Measurements from ENCODE around the gene SHMT2.

Gene SHMT2

DNA sequence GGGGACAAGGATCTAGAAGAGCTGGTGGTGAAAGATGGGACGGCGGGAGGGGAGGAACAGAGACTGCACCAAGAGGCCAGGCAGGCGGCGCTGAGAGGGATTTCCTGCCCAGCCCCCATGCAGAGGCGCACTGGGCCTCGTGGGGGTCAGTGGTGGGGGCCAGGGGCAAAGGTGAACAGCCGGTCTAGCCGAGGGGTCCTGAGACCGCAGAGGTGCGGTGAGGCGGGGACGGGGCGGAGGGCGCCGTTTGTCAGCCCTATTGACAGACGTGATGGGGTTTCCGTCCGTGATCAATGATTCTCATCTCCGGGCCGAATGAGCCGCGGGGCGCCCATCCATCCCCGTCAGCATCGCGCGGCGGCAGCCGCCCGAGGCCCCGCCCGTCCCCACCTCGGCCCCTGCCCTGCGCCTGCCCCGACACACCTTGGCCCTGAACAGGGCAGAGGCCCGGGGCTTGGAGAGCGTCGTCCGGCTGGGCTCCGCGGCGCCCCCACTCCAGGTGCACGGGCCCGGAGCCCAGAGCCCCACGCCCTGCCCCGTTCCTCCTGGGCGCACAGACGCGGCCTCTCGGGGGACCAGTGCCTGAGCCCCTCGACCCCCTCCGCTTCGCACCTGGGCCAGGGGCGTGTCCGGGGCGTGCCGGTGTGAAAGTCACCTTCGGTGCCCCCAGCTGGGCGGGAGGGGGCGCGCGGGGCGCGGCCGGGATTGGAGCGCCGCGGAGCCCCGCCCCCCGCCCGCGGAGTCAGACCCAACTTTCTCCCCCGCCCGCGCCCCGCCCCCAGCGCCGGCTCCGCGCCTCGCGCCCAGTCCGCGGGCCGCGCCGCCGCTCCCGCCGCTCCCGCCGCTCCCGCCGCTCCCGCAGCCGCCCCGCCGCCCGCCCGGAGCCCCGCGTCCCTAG lies 13.2 kb upstream of the SHMT2 start, which contains the start of gene NXPH4:
Gene NXPH4, plus strand, starts transcription at position 781 of the 898 bp plus-strand sequence. CDS start 176 bp downstream, outside the sequence.
- DNase-seq, result peak; percentile 77

DNA sequence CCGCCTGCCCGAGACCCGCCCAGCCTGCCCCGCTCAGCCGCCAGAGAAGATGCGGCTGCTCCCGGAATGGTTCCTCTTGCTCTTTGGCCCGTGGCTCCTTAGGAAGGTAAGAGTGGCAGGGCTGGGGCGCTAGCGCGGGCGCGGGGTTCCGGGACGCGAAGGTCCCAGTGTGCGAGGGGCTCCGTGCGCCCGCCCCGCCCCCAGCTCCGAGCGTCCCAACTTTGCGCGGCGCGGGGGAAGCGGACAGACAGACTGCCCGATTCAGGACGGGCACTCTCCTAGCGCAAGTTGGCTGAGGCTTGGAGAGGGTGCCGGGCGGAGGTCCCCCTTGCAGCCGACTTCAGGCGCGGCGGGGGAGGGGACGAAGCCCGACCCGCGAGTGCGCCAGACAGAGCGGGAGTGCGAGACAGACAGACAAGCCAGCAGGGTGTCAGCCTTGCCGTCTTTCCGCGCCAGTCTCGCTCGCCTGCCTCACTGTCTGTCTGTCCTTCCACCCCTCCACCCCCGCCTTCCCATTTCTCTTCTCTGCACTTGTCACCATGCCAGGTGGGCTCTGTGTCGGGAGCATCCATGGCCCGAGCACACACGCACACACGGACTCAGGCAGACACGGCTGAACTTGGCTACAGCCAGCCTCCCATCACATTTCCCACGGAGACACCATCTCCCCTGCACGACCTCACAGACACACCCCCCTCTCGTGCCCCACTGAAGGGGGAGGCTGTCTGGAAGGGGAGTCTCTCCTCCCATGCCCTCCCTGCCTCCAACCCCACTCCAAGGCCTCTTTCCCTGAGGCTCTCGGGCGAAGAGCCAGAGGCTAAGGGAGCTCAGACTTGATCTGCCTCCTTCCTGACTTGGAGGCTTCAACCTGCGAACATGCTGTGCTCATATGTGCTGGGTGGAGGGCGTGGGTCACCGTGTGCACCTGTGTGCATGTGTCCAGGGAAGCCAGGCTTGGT lies 12.3 kb upstream of the SHMT2 start:
- DNase-seq, result peak; percentile 66

DNA sequence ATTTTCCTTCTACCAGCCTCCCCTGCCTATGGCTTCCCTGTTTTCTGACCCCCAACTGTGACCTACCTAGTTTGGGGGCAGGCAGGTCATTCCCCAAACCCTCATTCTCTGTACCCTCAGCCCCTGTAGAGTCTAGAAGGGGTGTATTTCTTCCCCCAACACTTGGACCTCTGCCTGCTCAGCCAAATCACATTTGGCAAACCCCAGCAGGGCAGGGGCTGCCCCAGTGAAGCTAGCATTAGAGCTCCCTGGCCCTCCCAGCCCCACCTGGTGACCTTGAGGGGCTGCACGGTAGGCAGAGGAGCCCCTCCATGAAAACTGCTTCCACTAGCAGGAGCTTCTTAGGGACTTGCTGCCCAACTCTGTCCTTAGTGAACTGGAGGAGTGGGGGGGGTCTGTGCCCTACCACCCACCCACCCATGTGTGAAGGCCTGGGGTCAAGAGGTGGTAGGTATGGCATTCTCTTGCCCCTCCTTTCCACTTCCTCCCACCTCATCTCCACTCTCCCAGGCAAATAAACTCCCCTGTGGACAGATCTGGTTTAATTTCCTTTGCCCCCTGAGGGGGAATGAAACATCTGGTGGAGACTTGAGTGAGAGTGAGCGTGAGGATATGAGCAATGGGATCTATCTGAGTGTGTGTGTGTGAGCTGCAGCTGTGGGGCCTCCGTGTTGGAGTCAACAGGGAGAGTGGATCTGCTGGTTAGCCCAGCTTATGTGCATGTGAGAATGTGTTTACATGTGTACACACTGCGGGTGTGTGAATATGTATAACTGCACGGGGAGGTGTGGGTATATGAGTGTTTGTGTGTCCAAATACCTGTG lies 11.3 kb upstream of the SHMT2 start:
- DNase-seq, result peak; percentile 51

DNA sequence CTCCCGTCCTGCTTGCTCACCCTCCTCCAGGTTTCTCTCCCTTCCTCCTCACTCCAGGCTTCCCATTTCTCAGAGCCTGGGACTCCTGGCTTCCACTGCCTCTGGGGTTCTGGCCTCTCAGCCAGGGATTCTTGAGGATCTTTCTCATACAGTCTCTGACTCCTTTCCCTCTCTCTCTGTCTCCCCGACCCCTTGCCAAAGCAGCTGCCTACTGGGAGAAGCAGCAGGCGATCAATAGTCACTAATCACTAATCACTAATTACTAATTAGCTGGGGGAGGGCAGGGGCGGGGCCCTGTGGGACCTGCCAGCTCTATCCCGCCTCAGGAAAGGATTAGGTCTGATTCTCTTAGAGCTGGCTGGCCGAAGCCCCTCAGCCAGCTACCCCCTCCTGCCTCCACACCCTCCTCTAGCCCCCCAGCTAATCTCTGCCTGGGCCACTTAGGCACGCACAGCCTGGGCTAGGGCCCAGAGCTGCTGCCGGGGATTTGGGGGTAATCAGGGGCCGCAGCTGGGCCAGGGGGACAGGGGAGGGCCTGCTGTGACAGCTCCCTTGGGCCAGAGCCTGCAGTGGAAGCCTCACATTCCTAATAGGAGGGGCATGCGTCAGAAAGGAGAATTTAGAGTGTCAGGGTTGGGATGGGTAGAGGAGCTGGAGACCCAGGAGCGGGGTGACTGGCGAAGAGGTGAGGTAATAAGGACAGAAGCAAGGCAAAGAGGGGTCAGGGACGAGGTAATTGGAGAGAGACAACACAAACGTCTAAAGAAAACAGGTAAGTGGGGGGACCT lies 10.1 kb upstream of the SHMT2 start:
- no peak for DNase-seq

DNA sequence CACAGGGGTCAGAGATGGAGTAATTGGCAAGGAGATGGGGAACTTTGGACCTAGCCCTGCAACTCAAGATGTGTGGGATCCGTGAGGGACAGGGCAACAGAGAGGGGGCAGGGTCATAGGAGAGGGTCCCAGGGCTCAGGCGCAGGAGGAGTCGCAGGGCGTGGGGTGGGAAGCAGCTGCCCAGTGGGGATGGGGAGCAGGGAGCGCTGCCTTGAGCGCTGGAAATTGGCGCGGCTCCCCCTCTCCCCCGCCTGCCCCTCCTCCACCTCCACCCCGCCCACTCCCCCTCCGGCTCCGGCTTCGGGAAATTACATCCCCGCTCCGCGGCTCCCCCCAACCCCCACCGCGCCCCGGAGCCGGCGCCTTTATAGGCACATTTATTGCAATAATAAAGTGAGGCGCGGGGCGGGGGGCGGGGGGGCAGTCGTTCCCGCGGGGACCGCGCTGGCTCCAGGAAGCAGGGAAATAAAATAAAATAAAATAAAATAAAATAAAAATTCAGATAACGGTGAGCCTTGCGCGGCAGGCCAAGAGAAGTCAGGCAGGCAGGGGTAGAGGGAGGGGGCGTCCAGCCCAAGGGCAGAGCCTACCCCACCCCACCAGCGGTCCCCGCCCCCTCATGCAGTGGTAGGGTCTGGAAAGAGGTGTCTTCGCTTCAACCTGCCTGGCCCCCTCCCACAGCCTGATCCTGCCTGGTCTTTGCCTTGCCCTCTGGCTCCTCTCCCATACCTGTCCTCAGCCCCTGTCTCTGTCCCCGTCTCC lies 9.3 kb upstream of the SHMT2 start:
- DNase-seq, result no peak

DNA sequence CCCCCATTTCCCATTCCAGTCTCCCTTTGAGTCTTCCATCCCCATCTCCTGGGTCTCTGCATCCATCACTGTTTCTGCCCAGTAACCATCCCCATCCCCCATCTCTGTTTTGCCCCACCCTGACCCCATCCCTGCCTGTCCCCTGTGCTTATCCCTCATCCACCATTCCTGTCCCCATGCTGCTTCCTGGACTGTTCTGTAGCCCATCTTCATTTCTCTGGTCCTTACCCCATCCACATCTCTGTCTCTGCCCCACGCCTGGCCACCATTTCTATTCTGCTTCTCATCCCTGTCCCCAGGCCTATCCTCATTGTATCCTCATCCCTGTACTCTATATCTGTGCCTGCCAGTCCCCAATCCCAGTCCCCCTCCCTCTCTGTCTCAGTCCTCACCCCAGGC lies 8.7 kb upstream of the SHMT2 start:
- no peak for DNase-seq

DNA sequence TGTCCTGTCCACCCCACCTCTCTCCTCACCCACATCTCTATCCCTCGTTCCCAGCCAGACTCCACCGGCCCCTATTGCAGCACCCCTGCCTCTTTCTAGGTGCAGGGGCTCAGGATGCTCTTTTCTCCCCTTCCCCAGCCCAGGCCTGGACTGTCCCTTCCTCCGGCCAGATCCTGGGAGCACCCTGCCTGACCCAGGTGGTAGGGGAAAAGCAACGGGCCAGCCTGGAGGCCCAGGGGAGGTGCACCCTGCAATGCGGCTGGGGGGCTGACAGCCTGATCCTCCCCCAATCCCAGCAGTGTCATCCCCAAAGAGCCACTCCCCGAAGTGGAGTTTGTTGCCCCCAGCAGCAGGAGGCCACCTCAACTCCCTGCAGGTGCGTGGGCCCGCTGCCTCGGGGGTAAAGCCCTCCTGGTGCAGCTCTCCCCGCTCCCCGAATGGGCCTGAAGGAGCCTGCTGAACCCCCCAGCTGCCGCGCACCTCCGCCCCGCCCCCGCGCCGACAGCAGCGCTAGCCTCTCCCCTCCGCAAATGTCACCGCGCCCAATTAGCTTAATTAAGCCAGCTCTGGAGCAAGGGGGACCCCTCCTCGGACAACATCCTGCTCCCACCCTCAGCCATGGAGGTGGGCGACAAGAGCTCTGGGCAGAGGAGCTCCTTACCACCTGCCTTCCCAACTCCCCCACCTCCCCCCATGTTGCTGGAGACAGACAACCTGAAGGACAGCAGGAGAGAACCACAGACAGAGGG lies 8.2 kb upstream of the SHMT2 start:
- no peak for DNase-seq

DNA sequence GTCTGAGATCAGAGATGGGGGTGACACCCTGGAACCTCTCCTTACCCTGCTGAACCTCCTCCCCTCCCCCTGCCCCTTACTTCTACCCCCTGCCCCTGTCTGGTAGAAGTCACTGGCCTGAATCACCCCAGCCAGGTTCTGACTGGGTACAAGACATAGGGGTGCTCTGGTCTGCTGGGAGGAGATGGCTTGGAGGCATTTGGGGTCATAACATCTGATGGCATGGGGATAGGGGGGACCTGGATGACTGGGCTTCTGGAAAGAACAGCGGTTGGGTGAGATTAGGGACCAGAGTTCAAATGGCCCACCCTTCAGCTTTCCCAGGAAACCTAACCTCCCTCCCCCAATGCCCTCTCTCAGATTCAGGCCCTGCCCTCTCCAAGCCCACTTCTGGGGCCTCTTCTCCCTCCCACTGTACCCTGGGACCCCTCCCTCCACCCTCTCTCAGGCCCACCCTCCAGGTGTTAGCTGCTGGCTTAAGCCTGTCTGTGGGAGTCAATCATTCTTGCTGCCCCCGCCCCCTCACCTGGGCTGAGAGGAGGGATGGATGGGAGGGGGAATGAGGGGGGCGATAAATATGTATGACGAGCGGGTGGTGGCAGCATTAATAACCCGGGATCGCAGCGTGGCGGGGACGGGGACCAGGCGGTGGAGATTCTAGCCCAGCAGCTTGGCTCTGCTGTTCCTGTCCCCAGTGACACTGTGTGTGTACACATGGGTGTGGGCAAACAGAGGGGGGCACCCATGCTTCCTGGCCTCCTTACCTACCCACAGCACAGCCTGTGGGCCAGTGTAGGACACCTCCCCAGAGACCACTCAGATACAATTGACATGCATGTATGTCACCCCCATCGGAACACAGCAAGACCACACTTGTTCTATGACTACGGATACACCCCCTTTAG lies 7.0 kb upstream of the SHMT2 start:
- DNase-seq, result no peak

DNA sequence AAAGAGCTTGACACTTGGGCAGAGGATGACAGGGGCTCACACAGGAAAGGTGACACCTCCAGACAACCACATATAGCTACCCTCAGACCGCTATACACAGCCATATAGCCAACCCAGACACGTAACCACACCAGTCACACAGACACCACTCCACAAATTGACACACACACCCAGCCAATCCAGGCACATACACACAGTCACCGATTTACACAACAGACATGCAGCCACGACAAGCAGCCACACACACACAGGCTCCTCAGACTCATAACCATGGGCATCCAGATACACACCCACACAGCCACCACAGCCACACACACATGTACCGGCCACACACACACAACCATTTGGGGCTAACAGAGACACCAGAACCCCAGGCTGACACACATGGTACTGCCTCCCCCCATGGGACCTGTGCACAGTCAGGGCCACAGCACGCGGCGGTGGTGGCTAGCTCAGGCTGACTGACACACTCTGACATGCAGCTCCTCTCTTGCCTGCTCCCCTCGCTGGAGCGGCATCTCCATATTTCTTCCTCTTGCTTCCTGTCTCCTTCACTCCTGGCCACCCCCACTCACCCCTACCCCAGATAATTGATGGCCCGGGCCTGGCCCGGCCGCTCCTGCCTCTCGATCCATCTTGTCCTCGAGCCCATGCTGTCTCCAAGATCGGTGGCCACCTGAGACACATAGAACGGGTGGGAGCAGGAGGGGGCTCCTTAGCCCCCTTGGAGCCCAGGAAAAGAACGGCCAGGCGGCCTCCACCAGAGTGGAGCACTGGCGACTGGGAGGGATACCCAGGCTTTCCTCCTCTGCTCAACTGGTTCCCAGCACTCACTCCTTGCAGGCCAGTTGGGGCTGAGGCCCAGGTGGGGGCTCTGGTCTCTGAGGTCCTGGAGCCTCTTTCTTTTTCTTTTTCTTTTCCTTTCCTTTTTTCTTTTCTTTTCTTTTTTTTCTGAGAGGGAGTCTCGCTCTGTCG lies 6.0 kb upstream of the SHMT2 start:
- DNase-seq, result no peak

DNA sequence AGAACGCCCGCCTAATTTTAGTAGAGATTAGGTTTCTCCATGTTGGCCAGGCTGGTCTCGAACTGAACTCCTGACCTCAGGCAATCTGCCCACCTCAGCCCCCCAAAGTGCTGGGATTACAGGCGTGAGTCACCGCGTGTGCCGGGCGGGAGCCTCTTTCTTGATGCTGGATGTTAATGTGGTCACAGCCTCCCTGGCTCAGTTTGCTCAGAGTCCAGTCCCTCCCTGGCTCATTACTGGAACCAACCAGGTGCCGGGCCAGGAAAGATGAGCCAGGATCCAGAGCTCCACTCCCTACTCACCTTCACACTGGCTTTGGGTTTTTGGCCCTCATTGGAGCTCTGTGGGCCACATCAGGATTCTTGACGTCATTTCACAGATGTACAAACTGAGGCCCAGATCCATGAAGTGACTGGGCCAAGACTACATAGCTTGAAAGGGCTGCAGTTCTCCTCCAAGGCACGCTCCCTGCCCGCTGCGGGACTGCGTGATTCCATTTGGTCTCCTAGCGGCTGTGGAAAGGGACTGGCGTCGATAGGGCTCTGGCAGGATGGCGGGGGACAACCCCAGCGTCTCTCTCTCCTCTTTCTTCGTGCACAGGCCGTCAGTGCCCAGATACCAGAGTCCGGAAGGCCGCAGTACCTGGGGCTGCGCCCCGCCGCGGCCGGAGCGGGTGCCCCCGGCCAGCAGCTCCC lies 5.1 kb upstream of the SHMT2 start:
- DNase-seq, result no peak

DNA sequence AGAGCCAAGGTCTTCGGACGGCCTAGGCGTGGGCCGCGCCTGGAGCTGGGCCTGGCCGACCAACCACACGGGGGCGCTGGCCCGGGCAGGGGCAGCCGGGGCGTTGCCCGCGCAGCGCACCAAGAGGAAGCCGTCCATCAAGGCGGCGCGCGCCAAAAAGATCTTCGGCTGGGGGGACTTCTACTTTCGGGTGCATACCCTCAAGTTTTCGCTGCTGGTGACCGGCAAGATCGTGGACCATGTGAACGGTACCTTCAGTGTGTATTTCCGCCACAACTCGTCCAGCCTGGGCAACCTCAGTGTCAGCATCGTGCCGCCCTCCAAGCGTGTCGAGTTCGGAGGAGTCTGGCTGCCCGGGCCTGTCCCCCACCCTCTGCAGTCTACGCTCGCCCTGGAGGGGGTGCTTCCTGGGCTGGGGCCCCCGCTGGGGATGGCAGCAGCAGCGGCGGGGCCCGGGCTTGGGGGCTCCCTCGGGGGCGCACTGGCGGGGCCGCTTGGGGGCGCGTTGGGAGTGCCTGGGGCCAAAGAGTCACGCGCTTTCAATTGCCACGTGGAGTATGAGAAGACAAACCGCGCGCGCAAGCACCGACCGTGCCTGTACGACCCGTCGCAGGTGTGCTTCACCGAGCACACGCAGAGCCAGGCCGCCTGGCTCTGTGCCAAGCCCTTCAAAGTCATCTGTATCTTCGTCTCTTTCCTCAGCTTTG lies 4.4 kb upstream of the SHMT2 start:
- DNase-seq, result peak; percentile 77

DNA sequence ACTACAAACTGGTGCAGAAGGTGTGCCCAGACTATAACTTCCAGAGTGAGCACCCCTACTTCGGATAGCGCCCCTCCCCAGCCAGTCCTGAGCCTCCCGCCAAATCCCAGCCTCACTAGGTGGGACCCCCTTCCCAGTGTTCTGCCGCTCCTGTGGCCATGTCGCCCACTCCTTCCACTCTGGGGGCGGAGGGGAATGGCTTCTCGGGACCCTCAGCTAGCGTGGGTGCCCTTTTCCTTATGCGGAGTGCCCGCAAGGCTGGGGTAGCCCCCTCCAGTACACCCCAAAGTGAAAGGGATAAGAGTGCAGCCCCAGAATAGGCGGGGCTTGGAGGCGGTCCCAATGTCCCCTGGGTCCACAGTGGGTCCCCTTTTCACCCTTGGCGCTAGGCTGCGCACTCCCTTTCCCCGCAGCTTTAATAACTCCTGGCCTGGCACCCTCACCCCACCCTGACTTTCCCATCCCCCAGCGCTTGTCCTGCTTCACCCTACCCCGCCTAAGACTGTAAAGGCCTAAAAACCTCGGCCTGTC lies 3.8 kb upstream of the SHMT2 start:
- DNase-seq, result no peak

DNA sequence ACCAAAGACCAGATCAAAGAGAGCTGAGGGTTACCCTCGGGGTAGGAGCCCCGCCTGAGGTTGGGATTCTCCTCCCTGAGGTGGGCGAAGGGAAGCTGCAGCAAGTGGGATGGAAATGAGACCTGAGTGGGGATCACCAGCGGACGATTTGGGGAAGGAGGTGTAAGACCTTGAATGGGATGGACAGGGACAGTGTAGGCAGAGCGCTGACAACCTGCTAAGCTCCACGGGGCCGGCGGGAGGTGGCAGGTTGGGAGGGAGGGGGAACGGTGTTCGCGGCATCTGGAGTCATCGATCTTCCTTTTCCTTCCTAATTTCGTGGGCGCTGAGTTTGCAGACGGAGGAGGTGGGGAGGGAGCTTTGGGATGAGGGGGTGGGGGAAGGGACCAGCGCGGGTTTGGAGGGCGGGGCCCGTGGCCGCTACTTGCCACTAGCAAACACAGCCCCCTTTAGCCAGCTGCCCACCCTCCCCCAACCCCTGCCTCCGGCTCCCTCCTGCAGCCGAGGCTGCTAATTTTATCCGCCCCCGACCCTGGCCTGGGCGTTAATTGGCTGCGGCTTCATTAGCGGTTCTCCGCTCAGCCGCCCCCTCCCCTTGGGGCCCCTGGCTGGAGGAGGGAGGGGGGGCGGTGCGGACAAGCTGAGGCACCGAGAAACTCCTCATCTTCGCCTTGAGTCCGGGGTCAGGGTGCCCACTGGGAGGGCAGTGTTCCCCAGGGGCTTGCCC lies 2.8 kb upstream of the SHMT2 start:
- DNase-seq, result no peak

DNA sequence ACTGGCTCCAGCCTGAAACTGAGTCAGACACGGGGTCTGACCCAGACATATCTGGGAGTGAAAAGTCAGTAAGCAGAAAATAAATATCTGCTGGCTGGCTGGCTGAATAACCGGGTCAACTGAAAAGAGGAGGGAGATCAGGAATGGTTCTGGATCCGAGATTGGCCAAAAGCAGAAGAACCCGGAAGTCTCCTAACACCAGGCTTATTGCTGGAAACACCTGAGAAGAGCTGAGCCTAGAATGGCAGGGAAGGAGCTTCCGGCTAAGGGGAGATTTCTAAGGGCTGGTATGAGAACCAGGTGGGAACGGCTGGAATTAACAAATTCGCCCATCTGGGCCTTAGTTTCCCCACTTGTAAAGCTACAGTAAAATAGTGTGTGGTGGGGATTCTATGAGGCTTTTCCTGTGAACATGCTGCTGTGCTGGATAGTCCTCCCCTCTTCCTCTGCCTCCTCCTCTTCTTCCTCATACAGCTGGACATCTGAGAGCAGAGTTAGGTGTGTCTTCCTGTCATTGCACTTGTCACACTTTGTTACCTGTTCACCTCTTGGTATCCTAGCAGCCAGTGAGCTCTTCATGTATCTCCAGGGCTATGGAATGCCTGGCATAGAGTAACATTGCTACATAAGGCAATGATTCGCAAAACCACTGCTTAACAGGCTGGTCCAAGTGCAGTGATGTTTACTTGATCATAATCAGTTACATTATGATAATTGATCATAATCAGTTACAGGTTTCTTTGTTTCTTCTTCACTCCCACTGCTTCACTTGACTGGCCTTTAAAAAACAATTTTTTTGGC lies 2.0 kb upstream of the SHMT2 start:
- DNase-seq, result peak; percentile 70
